Measurements from ENCODE around the gene PPFIBP2.

PPFIBP2 gene

GRCh38 chr11:7621090-7621489 lies 107.3 kb downstream of the PPFIBP2 start:
- no peak for DNase-seq (ENCODE audit: low read depth in 2 of 3, low spot score in 1 of 3)

DNA sequence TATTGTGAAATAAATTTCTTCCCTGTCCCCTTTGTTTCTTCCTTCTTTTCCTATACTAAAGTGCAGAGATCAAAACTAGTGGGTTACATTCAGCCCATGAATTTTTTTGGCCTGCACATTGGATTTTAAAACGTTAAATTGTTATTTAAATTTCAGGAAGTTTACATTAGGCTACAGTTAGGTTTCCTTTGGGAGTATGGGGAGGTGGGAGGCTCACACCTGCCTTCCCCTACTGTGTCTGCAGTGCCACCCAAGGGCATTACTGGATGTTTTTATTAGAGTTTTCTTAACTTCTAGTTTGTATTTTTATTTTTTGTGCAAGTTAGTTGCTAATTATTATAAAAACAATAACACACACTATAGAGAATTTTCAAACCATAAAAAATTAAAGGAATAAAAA lies 107.8 kb downstream of the PPFIBP2 start:
- no peak for DNase-seq (ENCODE audit: low read depth in 2 of 3, low spot score in 1 of 3)

GRCh38 chr11:7622721-7623120 lies 108.9 kb downstream of the PPFIBP2 start:
- no peak for DNase-seq (ENCODE audit: low read depth in 2 of 3, low spot score in 1 of 3)

GRCh38 chr11:7628660-7629059 lies 114.9 kb downstream of the PPFIBP2 start:
- DNase-seq (ENCODE audit: low read depth in 2 of 3, low spot score in 1 of 3): no peak

GRCh38 chr11:7630002-7630401 lies 116.2 kb downstream of the PPFIBP2 start:
- no peak for DNase-seq (ENCODE audit: low read depth in 2 of 3, low spot score in 1 of 3)

DNA sequence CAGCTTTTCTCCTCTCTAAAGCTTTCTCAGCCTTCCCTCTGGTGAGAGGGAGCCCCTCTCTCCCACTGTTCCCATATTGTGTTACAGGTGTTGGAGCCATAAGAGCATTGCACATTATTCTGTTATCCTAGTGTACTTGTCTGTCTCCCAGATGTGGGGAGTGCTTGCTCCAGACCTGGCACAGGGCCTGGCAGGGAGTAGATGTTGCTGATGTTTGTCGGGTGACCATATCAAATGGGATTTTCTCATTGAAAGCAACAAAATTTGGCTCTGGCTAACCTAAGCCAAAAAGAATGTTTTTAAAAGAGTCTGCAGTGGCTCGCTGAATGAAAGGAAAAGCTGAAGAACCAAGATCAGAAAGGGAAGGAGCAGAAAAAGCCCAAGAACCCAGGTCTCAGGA lies 118.4 kb downstream of the PPFIBP2 start:
- no peak for DNase-seq (ENCODE audit: low read depth in 2 of 3, low spot score in 1 of 3)

GRCh38 chr11:7635137-7635536 lies 121.3 kb downstream of the PPFIBP2 start:
- no peak for DNase-seq (ENCODE audit: low read depth in 2 of 3, low spot score in 1 of 3)

- no peak for DNase-seq (ENCODE audit: low read depth in 2 of 3, low spot score in 1 of 3)
Observed at GRCh38 chr11:7635708-7636107, 121.9 kb downstream of the PPFIBP2 start.

DNA sequence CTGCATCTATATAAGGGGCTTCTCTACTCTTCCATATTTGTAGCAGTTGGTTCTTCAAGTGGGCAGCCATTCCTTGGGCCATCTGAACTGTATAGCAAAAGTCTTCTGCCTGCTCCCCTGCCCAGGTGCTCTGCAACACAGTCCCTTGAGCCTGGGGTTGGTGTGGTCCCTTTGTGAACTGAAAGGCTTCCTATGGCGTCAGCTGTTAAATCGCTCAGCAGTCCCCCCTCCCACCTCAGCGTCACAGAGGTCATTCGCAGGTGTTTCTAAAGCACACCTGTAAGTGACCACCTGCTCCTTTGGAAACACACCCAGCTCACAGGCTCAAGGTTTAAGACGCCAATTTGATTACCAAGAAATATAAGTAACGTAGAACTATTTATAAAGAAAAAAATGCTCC lies 122.6 kb downstream of the PPFIBP2 start:
- no peak for DNase-seq (ENCODE audit: low read depth in 2 of 3, low spot score in 1 of 3)

DNA sequence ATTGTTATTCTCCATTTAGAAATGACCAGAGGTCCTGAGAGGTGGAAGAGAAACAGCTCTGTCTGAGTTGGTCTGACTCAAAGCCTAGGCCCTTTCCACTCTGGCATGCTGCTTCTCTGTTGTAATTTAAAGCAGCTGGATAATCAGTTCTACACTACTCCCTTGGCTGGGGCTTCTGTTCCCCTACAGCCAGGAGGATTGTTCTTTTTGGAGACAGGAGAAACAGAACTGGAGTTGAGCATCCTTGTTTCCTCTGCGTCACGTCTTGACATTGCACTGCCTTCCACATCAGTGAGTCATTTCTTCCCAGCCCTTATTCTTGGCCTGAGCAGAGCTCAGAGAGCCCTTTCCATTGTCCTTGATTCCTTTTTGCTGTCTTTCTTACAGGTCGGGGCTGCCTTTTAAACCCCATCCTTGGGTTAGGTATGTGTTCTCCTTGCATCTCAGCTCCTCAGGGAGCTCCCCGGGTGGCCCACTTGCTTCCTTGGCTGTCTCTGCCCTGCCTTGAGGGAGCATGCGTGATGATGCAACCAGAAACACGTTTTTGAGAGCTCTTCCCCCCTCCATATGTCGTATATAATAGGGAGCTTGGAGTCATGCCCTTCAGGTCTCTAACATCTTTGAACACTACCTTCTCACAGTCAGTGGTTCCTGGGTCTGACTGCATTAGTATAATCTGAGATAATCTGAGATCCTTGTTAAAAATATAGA lies 123.8 kb downstream of the PPFIBP2 start:
- no peak for DNase-seq (ENCODE audit: low read depth in 2 of 3, low spot score in 1 of 3)

DNA sequence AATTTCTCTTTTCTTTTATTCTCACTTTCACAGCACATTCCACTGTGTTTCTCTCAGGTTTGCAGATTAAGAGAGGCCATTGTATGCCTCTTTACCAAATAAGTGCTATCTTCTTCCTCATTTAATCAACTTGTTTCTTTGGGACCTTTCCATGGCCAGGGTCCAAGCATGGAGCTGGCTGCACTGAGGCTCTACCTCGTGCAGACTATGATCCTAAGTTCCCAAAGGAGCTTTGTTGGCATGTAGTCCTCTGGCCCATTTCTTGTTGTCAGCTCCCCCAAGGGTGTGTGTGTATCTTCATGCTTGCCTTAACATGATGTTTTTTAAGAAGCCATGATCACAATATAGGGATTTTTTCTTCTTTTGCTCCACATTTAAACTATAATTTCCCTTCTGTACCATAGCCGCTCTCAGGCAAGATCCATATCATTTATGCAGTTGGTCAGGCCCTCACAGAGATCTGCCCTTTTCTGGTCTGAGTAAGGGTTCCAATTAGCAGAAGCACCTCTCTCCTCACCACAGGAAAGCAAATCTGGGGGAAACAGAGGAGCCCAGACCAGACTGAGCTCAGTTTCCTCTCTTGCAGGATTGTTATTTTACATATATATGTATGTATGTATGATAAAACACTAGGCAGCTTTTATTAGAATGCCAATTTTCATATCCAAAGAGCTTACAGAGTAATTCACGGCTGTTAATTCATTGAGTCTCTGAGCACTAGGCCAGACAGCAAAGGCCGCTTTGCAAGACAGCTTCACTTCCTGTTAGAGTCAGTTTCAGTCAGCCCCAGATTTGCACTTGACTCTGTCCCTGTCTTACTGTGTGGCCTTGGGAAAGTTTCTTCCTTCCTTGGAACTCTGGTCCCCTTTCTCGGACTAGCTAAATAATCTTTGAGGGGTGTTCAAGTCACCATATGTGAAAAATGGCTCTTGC lies 125.2 kb downstream of the PPFIBP2 start:
- no peak for DNase-seq (ENCODE audit: low read depth in 2 of 3, low spot score in 1 of 3)

GRCh38 chr11:7639643-7640025 lies 125.8 kb downstream of the PPFIBP2 start:
- DNase-seq (ENCODE audit: low read depth in 2 of 3, low spot score in 1 of 3): no peak

- DNase-seq (ENCODE audit: low read depth in 2 of 3, low spot score in 1 of 3): no peak
Observed at GRCh38 chr11:7640816-7641215, 127.0 kb downstream of the PPFIBP2 start.

DNA sequence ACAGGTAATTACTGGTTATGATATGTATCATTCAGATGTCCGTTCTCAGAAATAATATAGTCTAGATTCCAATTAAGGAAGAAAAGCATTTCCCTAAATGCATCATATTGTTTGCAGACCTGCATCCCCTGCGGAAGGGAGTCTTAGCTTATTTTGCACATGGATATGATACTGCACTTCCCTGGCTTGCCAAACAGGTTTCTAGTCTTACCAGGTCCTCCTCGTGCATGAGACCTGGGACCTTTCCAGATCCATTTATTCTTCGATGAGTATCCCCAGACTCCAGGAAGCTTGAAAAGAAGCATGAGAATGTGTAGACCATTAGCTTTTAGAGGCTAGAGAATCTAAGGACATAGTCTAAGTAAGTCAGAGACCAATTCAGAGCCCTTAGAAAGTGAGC lies 128.9 kb downstream of the PPFIBP2 start:
- DNase-seq (ENCODE audit: low read depth in 2 of 3, low spot score in 1 of 3): no peak

GRCh38 chr11:7643314-7643713 lies 129.5 kb downstream of the PPFIBP2 start:
- DNase-seq (ENCODE audit: low read depth in 2 of 3, low spot score in 1 of 3): no peak

GRCh38 chr11:7645206-7645605 lies 131.4 kb downstream of the PPFIBP2 start:
- no peak for DNase-seq (ENCODE audit: low read depth in 2 of 3, low spot score in 1 of 3)

- no peak for DNase-seq (ENCODE audit: low read depth in 2 of 3, low spot score in 1 of 3)
Observed at GRCh38 chr11:7646866-7647265, 133.1 kb downstream of the PPFIBP2 start.

DNA sequence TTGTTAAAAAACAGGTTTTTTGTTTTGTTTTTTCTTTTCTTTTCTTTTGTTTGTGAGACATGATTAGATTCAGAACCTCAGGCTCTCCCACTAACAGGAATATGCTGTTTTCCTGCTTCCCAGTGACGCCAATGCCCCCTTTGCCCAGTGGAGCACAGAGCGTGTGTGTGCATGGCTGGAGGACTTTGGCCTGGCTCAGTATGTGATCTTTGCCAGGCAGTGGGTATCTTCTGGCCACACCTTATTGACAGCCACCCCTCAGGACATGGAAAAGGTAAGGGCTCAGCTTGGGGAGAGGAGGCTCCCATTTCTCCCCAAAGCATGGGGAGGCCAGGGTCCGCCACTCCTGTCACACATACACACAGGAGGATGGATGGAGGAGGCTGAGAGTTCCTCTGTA lies 134.5 kb downstream of the PPFIBP2 start:
- DNase-seq (ENCODE audit: low read depth in 2 of 3, low spot score in 1 of 3): no peak

GRCh38 chr11:7651140-7651551 lies 137.3 kb downstream of the PPFIBP2 start:
- DNase-seq (ENCODE audit: low read depth in 2 of 3, low spot score in 1 of 3): no peak

GRCh38 chr11:7651700-7652099 lies 137.9 kb downstream of the PPFIBP2 start:
- DNase-seq (ENCODE audit: low read depth in 2 of 3, low spot score in 1 of 3): no peak

DNA sequence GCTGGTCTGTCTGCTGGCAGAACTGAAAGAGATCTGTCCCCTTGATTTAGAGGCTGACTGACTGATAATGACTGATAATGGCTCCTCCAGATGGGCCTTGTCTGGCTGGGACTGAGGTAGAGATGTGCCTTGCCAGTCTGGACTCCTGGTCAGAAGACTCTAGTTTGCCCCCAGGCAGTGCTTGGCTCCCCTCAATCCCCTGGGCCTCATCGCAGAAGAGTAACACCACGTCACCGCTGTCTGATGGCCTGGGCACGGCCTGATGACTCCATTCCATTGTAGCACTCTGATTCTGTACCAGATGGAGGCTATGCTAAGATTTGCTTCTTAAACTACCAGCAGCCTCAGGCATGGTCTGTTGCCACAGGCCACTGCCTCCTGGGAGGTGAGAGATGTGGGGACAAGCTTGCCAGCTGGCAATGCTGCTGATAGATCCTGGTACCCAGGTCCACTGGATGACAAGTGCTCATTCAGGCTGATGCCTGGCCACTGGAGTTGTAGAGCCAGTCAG lies 140.5 kb downstream of the PPFIBP2 start:
- no peak for DNase-seq (ENCODE audit: low read depth in 2 of 3, low spot score in 1 of 3)
